Measurements from ENCODE around the gene TRA2A.

GRCh38 chr7:23538301-23538700 is 6.5 kb upstream of the TRA2A start:
- TF ChIP-seq CTCF (IDR thresholded peaks at IDR 0.05; ENCODE audit: low read depth, low read length, poor library complexity, severe bottlenecking) (no peak), EZH2phosphoT487 (IDR thresholded peaks at IDR 0.05; ENCODE audit: borderline replicate concordance, low read length) (no peak)
